ENCODE data around the gene CPB2.

The CPB2 gene

DNA sequence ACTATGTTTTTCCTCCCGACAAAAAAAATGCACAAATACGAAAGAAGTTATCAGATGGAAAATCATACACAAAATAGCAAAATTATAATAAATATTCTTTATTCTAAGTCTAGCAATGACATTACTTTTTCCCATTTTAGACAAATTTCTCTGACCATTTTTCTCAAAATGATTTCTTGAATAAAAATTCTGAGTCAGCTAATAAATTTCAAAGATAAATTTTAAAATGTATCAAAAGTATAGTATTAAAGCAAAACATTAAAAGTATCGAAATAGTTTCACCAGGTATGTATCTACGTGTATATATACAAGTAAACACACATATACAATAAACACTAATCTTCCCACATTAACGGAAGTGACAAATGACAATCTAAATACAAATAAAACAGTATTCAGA is 61.2 kb downstream of the CPB2 start:
- DNase-seq: no peak

DNA sequence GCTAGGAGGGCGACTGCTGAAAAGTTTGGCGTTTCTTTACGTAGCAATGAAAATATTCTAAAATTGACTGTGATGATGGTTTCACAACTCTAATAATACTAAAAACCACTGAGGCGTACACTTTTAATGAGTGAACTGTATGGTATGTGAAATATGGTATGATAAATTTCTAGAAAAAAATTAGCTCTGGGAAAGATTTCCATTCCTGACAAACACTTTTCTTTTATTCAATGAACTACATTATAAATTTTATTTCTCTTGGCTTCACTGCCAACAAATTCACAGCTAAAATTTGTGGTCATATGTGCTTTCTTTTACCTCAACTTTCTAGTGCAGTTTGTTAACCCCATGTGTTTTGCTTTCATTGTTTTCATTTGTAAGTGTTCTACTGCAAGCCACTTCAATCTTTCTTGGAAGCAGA is 63.4 kb downstream of the CPB2 start:
- no peak for DNase-seq

DNA sequence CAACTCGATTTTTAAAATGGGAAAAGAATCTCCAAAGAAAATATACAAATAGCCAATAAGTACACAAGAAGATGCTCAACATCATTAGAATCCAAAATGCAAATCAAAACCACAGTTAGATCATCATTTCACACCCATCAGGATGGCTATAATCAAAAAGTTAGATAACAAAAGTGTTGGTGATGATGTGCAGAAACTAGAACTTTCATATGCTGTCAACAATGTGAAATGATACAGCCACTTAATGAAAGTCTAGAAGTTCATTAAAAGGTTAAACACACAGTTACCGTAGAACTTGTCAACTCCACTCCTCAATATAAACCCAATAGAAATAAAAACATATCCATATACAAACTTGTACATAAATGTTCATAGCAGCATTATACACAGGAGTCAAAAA is 64.1 kb downstream of the CPB2 start:
- no peak for DNase-seq

DNA sequence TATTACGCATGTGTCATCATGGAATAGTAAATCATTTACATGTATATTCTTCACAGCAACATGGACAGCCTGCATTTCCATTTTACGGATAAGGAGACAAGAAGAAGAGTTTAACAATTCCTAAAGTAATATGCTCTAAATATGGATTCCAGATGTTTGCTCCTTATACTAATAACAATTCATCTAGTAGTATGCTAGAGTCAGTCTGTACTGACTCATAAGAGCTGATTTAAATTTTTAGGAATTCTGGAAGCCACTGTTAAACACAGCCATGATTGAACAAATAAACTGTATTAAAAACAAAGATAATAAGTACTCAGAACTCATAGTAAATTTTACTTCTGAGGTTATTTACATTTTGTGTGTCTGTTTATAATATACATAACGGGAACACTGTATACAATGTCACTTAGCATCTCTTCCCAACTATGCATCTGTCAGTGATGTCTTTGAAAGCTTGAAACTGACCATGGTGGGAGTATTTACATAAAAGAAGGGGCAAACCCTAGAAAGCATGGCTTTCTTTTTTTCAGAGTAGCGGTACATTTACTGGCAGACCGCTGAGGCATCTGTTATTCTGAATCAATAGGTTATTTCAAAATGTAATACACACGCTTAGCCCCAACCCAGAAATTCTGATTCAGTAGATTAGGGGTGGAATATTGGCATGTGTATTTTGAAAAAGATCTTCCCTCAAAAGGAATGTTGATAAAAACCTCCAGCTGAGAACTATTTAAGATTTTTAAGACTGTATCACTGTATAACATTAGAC is 65.2 kb downstream of the CPB2 start:
- no peak for DNase-seq

DNA sequence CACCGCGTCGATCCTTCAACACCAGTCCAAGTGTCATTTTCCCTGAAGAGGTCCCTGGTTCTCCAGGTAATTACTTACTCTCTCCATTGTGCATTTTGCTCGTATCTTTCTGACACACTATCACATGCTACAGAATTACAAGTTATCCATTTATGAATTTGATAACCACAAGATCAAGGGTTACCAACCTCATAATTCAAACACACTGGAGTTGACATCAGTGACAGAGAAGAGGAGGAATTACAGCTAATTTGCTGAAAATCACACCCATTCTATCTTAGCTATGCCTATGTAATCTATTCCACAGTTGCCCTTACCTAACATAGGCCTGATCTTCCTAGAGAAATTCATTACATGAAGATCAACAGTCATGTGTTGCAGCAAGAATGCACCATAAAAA is 66.5 kb downstream of the CPB2 start:
- DNase-seq: no peak

DNA sequence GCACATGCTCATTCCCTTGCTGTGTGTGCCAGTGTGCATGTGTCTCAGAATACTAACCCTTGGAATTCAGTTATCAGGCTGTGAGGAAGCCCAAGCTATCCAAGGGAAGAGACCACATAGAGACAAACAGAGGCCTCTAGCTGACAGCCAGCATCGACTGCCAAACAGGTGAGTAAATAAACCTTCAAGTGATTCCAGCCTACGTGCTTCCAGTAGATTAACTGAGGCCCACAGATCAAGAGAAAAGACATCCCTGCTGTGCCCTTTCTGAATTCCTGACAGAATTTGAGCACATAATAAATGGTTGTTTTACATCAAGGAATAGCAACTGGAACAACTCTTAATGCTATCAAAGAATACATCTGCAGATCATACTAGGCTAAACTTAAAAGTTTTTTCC is 69.8 kb downstream of the CPB2 start:
- no peak for DNase-seq

DNA sequence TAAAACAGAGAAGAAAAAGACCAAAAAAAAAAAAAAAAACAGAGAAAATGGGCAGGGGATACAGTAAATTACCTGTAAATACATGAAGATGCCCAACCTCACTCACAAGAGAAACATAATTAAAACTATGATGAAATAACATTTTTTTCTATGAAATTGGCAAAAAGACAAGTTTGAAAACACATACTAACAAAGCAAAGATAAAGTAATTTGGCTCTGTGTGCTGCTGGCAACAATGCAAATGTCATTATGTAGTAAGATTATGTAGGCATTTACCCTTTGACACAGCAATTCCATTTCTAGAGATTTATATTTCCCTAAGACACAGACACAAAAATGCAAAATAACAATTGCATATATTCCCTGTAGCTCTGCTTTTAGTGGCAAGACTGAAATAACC is 72.5 kb downstream of the CPB2 start:
- no peak for DNase-seq

DNA sequence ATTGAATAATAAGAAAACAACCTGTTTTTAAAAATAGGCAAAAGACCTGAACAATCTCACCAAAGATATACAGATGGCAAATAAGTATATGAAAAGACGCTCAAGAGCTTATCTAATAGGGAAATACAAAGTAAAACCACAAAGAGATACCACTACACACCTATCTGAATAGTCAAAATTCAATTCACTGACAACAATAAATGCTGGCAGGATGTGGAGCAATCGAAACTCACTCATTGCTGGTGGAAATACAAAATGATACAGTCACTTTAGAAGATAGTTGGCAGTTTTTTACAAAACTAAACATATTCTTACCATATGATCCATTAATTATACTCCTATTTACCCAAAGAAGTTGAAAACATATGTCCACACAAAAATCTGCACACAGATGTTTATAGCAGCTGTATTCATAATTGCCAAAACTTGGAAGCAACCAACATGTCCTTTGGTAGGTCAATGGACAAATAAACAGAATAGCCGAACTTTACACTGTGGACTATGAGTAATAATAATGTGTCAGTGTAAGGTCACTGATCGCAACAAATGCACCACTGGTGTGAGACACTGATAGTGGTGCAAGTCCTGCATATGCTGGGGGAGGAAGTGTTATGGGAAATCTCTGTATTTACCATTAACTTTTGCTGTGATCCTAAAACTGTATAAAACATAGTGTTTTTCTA is 73.1 kb downstream of the CPB2 start:
- no peak for DNase-seq

GRCh38 chr13:46025157-46025556 is 79.7 kb downstream of the CPB2 start:
- no peak for DNase-seq

DNA sequence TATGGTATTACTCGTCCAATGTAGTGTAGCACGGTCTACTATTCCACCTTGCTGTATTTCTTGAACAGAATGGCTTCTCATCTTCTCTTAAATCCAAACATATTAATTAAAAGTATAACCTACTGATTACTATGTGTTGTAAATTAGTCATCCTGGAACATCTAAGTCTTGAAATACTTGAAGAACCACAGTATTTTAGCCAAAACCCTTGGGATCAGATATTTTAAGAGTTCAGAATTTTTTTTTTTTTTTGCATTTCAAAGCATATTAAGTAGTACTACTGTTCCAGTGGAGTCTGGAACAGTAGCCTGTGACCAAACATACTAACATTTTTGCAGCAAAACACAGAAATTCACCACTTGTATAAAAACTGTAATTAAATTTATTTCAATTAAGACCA is 82.4 kb downstream of the CPB2 start:
- DNase-seq: no peak

- DNase-seq: no peak
These were observed 88.6 kb downstream of the CPB2 start for GRCh38 chr13:46016216-46016615.

- DNase-seq: no peak
These were observed 89.5 kb downstream of the CPB2 start for GRCh38 chr13:46015366-46015765.

- no peak for DNase-seq
These were observed 92.4 kb downstream of the CPB2 start for GRCh38 chr13:46012404-46012803.

DNA sequence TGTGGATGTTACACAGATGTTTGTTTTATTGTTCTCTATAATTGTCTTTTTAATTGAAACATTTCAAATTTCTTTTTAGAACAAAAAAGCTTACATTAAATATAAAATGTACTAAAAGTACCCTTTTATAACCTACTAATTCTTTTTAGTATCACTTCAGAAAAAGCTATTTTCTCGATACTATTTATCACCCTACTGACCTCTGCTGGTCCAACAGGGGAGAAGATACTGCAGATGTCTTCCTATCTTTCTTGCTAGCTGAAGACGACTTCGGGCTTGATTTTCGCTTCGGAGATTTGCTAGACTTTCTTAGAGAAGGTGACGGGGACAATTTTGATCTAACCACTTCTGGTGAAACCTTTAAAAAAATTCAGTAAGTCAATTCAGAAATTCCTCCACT is 94.7 kb downstream of the CPB2 start:
- DNase-seq: no peak

DNA sequence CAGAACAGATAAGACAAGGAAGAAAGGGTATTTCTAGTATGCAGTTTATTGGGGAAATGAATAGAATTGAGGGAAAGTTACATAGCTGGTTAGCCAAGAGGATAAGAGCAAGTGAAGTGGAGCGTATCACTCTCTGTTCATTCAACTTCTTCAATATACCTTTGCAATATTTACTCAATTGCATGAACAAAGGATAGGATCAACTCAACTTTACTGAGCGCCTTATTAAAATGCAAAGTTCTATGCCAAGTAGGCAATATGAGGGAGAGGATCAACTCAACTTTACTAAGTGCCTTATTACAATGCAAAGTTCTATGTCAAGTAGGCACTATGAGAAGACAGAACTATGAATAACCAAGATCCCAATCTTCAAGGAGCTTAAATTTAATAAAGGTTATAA is 96.2 kb downstream of the CPB2 start:
- no peak for DNase-seq

GRCh38 chr13:46006688-46007452 is 98.0 kb downstream of the CPB2 start:
- no peak for DNase-seq

DNA sequence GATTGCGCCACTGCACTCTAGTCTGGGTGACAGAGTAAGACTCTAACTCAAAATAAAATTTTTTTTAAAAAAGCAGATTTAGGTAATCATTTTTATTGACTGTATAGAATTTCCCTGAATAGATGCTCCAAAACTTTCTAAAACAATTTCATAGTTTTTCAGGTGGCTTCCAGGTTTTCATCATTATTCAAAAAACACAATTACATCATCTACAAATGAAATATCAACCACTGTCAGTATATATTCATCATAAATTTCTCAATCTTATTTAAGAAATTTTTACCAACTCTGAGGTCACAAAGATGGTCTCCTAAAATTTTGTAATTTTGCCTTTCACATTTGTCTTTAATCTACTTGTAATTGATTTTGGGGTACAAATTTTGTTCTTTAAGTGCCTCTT is 100.3 kb downstream of the CPB2 start:
- no peak for DNase-seq

All from right hindlimb (tissue), 1 donor.